HEK293 (cell line): Measurements from ENCODE around the gene RGS5.

Experiments used
- CTCF ChIA-PET: fragments of 350-600 bp; formaldehyde crosslinking; extraction: SDS; loops from one replicate; lab custom pipeline; 2021; ENCODE audit warnings: antibody characterized with exemption; lab: Yijun Ruan, JAX
- POLR2A ChIA-PET: fragments of 300-600 bp; formaldehyde crosslinking; extraction: SDS; loops from one replicate; lab custom pipeline; 2020; ENCODE audit warnings: antibody characterized with exemption, inconsistent platforms; lab: Yijun Ruan, JAX
- H3K27ac ChIP-seq: fragments of 200-500 bp; sonication (Bioruptor generic); 2 replicates; pipeline ENCODE4 v1.5.1; 2014; ENCODE audit warnings: low read depth, low read length, control low read depth, inconsistent platforms; ENCODE audit errors: extremely low read depth
- H3K36me3 ChIP-seq, 2 experiments: fragments of 200-500 bp in 1 of 2; sonication (Bioruptor generic) in 1 of 2; 1 replicate in 1 of 2; 2 replicates in 1 of 2; pipeline ENCODE4 v1.5.1; 2014 to 2017; ENCODE audit warnings: inconsistent platforms in 2 of 2, low read length in 2 of 2; ENCODE audit not compliant: control insufficient read depth in 2 of 2, insufficient read depth in 1 of 2
- H3K4me1 ChIP-seq: fragments of 200-500 bp; sonication (Bioruptor generic); 2 replicates; pipeline ENCODE4 v1.5.1; 2014; ENCODE audit warnings: mild to moderate bottlenecking, low read length, inconsistent platforms; ENCODE audit not compliant: control insufficient read depth, insufficient read depth
- H3K4me3 ChIP-seq: 2 replicates; pipeline ENCODE4 v1.5.1; 2011; ENCODE audit warnings: low read depth, mild to moderate bottlenecking, control low read depth, low read length, moderate library complexity
- H3K9me3 ChIP-seq: fragments of 200-500 bp; sonication (Bioruptor generic); 2 replicates; pipeline ENCODE4 v1.5.1; 2014; ENCODE audit warnings: low read depth, low read length, inconsistent platforms; ENCODE audit not compliant: control insufficient read depth, insufficient read depth
- BCL11B ChIP-seq: fragments of 450-650 bp; formaldehyde crosslinking; IDR thresholded peaks from 2 replicates; pipeline ENCODE4 v1.5.1; 2016; ENCODE audit warnings: low read depth, missing biosample characterization, missing genetic modification characterization
- EGR2 ChIP-seq: fragments of 450-650 bp; formaldehyde crosslinking; IDR thresholded peaks from 2 replicates; pipeline ENCODE4 v1.5.1; 2016; ENCODE audit warnings: low read depth, missing biosample characterization, missing genetic modification characterization
- GLIS2 ChIP-seq: fragments of 450-650 bp; formaldehyde crosslinking; IDR thresholded peaks from 2 replicates; pipeline ENCODE4 v1.5.1; 2016; ENCODE audit warnings: missing biosample characterization, missing genetic modification characterization
- KLF16 ChIP-seq: fragments of 450-650 bp; formaldehyde crosslinking; IDR thresholded peaks from 2 replicates; pipeline ENCODE4 v1.5.1; 2017; ENCODE audit warnings: missing biosample characterization, missing genetic modification characterization
- KLF7 ChIP-seq: fragments of 450-650 bp; formaldehyde crosslinking; IDR thresholded peaks from 2 replicates; pipeline ENCODE4 v1.5.1; 2016; ENCODE audit warnings: missing biosample characterization, missing genetic modification characterization, borderline replicate concordance
- PATZ1 ChIP-seq: fragments of 450-650 bp; formaldehyde crosslinking; IDR thresholded peaks from 2 replicates; pipeline ENCODE4 v1.5.1; 2016; ENCODE audit warnings: missing biosample characterization, missing genetic modification characterization
- REST ChIP-seq: fragments of 450-650 bp; formaldehyde crosslinking; IDR thresholded peaks from 2 replicates; pipeline ENCODE4 v1.5.1; 2016; ENCODE audit warnings: missing biosample characterization, missing genetic modification characterization
- SP2 ChIP-seq: fragments of 450-650 bp; formaldehyde crosslinking; IDR thresholded peaks from 2 replicates; pipeline ENCODE4 v1.5.1; 2016; ENCODE audit warnings: missing biosample characterization, missing genetic modification characterization
- SP3 ChIP-seq: fragments of 450-650 bp; formaldehyde crosslinking; IDR thresholded peaks from 2 replicates; pipeline ENCODE4 v1.5.1; 2016; ENCODE audit warnings: missing biosample characterization, missing genetic modification characterization
- TCF7L2 ChIP-seq: IDR thresholded peaks from 2 replicates; pipeline ENCODE4 v1.6.1; 2011; ENCODE audit warnings: low read depth, mild to moderate bottlenecking, inconsistent platforms, low read length, moderate library complexity, borderline replicate concordance
- ZFP69B ChIP-seq: fragments of 450-650 bp; formaldehyde crosslinking; IDR thresholded peaks from 2 replicates; pipeline ENCODE4 v1.5.1; 2016; ENCODE audit warnings: missing biosample characterization, missing genetic modification characterization
- ZNF114 ChIP-seq: fragments of 450-650 bp; formaldehyde crosslinking; IDR thresholded peaks from 2 replicates; pipeline ENCODE4 v1.5.0; 2017; ENCODE audit warnings: missing biosample characterization, missing genetic modification characterization
- ZNF274 ChIP-seq, 2 experiments: fragments of 200-500 bp in 1 of 2; fragments of 450-650 bp in 1 of 2; sonication (Bioruptor generic) in 1 of 2; formaldehyde crosslinking in 1 of 2; IDR thresholded peaks; 2 replicates each; pipeline versions ENCODE4 v1.5.1 to v1.6.1; 2014 to 2016; ENCODE audit warnings: borderline replicate concordance in 1 of 2, inconsistent platforms in 1 of 2, low read length in 1 of 2, missing biosample characterization in 1 of 2, missing genetic modification characterization in 1 of 2
- ZNF311 ChIP-seq: fragments of 450-650 bp; formaldehyde crosslinking; IDR thresholded peaks from 2 replicates; pipeline ENCODE4 v1.5.1; 2017; ENCODE audit warnings: missing biosample characterization, missing genetic modification characterization, borderline replicate concordance
- ZNF335 ChIP-seq: fragments of 450-650 bp; formaldehyde crosslinking; conservative IDR thresholded peaks from 2 replicates; pipeline ENCODE4 v1.5.1; 2016; ENCODE audit warnings: missing biosample characterization, missing genetic modification characterization
- ZNF423 ChIP-seq: fragments of 450-650 bp; formaldehyde crosslinking; IDR thresholded peaks from 2 replicates; pipeline ENCODE4 v1.5.1; 2016; ENCODE audit warnings: missing biosample characterization, missing genetic modification characterization
- ZNF426 ChIP-seq: fragments of 450-650 bp; formaldehyde crosslinking; IDR thresholded peaks from 2 replicates; pipeline ENCODE4 v1.5.1; 2017; ENCODE audit warnings: missing biosample characterization, missing genetic modification characterization, mild to moderate bottlenecking, inconsistent platforms, moderate library complexity
- ZNF510 ChIP-seq: fragments of 450-650 bp; formaldehyde crosslinking; IDR thresholded peaks from 2 replicates; pipeline ENCODE4 v1.5.1; 2018; ENCODE audit warnings: mild to moderate bottlenecking, missing genetic modification characterization, missing biosample characterization; ENCODE audit not compliant: insufficient replicate concordance
- ZNF776 ChIP-seq: fragments of 450-650 bp; formaldehyde crosslinking; IDR thresholded peaks from 2 replicates; pipeline ENCODE4 v1.5.0; 2017; ENCODE audit warnings: missing biosample characterization, missing genetic modification characterization, borderline replicate concordance
- ZNF791 ChIP-seq: fragments of 450-650 bp; formaldehyde crosslinking; IDR thresholded peaks from 2 replicates; pipeline ENCODE4 v1.5.1; 2016; ENCODE audit warnings: missing biosample characterization, missing genetic modification characterization
- TF ChIP-seq, protein P1 (sequence below): fragments of 450-650 bp; formaldehyde crosslinking; IDR thresholded peaks from 2 replicates; pipeline ENCODE4 v1.5.1; 2017; ENCODE audit warnings: missing biosample characterization, missing genetic modification characterization

The RGS5 gene

GRCh38 chr1:163168053-163168452 lies 34.7 kb downstream of the RGS5 start:
- no peak overlapping the region for H3K27ac ChIP-seq
- no peaks in the 10 kb centered on the region for H3K9me3 ChIP-seq
- no peak overlapping the region for H3K4me3 ChIP-seq
- H3K36me3 ChIP-seq, result no peaks in the 10 kb centered on the region
- POLR2A ChIA-PET, result no interaction called here
- no peak for TF ChIP-seq ZNF114 (tag by site-specific recombination)
- TF ChIP-seq ZFP69B (tag by site-specific recombination), result no peak
- TF ChIP-seq, all 188 proteins: peak for 0
- CTCF ChIA-PET, result interaction anchor here (0.7 to 1.5 kb wide), 5 partner anchors 30 to 314 kb away, joined by 3 to 4 read pairs (median 3); no protein-coding TSS in a partner anchor
- peaks cover 7% of the 10 kb centered on the region; the same call in 1 of the 2 replicates for H3K4me1 ChIP-seq

- no peaks in the 10 kb centered on the region for H3K36me3 ChIP-seq
- H3K4me1 ChIP-seq, result 0 out of 2 replicates have a peak, but pooled peaks cover 3% of the 10 kb centered on the region
- POLR2A ChIA-PET, result no interaction called here
- no peaks in the 10 kb centered on the region for H3K9me3 ChIP-seq
- no peak overlapping the region for H3K27ac ChIP-seq
- H3K4me3 ChIP-seq, result no peak overlapping the region
- TF ChIP-seq TCF7L2, result 0 out of 2 replicates have a peak, but pooled peaks have one; percentile 24
- no peak for TF ChIP-seq SP3
- TF ChIP-seq, all 188 proteins: peak for 1
- CTCF ChIA-PET, result interaction anchor here (0.8 to 1.5 kb wide), 6 partner anchors 9 to 315 kb away, joined by 3 to 4 read pairs (median 4); no protein-coding TSS in a partner anchor
Observed at GRCh38 chr1:163166886-163167555, 35.7 kb downstream of the RGS5 start.

DNA sequence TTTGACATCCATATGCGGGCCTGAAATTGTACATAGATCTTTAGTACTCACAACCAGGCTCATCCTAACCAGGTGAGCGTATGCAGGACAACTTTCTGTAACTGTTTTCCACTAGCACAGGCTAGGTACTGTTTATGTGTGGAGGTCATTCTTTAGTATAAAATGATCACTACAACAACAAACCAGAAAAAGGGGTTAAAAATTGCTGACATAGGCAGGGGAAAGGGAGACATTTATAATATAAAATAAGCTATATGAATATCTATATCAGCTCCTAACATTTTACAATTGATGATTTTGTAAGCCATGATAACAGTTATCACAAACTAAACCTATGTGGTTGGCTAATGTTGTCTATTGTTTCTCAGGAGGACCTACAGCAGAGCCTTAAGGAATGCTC lies 37.6 kb downstream of the RGS5 start:
- ChIA-PET POLR2A (no interaction called here), CTCF (interaction anchor here (1.5 kb wide), 1 partner anchor 287 kb away, joined by 4 read pairs; no protein-coding TSS in a partner anchor)
- Histone ChIP-seq H3K4me3 (no peak overlapping the region), H3K4me1 (no peaks in the 10 kb centered on the region), H3K27ac (no peak overlapping the region), H3K9me3 (no peaks in the 10 kb centered on the region), H3K36me3 (no peaks in the 10 kb centered on the region)
- TF ChIP-seq KLF7 (tag by site-specific recombination) (no peak), GLIS2 (tag by site-specific recombination) (no peak), ZNF776 (no peak), KLF16 (tag by site-specific recombination) (no peak), EGR2 (tag by site-specific recombination) (no peak), REST (tag by site-specific recombination) (no peak), ZNF335 (tag by site-specific recombination) (no peak), PATZ1 (tag by site-specific recombination) (no peak), BCL11B (tag by site-specific recombination) (no peak), ZNF791 (tag by site-specific recombination) (no peak), ZNF274 (IDR thresholded peaks at IDR 0.05; ENCODE audit: low read length) (no peak), ZNF274 (tag by site-specific recombination; IDR thresholded peaks at IDR 0.05; ENCODE audit: borderline replicate concordance) (no peak), ZNF426 (tag by site-specific recombination) (no peak), ZNF423 (tag by site-specific recombination) (no peak), SP2 (no peak), ZNF311 (tag by site-specific recombination) (no peak), ZNF510 (tag by site-specific recombination) (no peak)
- TF ChIP-seq, protein P1, sequence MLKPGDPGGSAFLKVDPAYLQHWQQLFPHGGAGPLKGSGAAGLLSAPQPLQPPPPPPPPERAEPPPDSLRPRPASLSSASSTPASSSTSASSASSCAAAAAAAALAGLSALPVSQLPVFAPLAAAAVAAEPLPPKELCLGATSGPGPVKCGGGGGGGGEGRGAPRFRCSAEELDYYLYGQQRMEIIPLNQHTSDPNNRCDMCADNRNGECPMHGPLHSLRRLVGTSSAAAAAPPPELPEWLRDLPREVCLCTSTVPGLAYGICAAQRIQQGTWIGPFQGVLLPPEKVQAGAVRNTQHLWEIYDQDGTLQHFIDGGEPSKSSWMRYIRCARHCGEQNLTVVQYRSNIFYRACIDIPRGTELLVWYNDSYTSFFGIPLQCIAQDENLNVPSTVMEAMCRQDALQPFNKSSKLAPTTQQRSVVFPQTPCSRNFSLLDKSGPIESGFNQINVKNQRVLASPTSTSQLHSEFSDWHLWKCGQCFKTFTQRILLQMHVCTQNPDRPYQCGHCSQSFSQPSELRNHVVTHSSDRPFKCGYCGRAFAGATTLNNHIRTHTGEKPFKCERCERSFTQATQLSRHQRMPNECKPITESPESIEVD (tag by site-specific recombination), result no peak
